GM18508 (cell line): Measurements from ENCODE around the gene MYO1E.
"Not testable (repeated sequence)": the region's sequence is repeated elsewhere in the genome, so short reads cannot be mapped to it uniquely, and the experiment has no call there.

Source experiments
- ATAC-seq: cut with Tn5 transposase; IDR thresholded peaks from one replicate; pipeline ENCODE4 v1.9.1; 2021; ENCODE audit warnings: moderate number of reproducible peaks; ENCODE audit not compliant: insufficient read depth, unreplicated experiment

The MYO1E gene

GRCh38 chr15:59153466-59153865 lies 219.2 kb downstream of the MYO1E start:
- no peak for ATAC-seq

DNA sequence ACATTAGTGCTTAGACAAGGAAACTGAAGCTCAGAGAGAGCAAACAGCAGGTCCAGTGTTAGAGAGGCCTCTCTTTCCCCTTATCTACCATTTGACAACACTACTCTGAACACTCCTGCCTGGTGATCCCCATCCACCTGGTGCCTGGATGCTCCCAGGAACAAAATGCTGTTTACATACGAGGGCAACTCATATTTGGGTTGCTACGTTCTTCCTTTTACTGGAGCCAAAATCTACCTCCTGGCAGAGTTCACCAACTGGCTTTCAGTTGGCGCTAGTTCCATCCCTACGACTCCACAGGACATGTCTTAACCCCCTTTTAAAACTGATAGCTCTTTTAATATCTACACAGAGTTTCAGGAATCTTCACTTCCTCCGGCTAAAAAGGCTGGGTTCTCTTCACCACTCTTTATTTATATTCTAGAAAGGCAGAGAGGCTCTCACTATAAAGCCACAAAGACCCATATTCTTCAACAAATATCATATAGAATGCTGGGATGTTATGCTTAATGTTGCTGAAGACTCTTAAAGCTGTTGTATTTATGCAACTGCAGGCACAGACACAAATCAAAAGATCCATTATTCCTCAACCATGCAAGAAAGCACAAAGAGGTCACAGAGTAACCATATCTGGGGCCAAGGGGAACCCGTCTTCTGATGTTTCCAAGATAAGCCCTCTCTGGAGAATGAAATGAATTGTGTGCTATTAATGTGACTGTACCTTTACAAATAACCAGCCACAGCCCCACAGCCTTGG lies 219.8 kb downstream of the MYO1E start:
- no peak for ATAC-seq

DNA sequence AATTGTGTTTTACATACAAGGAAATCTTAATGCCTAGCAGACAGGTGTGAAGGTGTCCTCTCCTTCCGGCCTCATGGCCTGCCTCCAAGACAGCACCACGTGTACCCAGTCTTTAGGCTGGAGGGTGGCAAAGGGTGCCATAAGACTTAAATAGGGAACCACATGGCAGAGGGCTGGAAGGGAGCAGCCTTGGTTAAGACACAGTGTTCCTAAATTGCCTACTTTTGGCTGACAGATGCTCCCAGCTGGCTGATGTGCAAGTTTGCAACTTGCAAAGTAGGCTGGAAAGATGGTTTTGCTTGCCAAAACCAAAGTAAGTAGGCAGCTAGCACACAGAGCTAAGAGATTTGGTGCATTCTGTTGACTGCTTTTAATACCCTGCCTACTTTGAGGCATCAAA lies 222.5 kb downstream of the MYO1E start:
- no peak for ATAC-seq

DNA sequence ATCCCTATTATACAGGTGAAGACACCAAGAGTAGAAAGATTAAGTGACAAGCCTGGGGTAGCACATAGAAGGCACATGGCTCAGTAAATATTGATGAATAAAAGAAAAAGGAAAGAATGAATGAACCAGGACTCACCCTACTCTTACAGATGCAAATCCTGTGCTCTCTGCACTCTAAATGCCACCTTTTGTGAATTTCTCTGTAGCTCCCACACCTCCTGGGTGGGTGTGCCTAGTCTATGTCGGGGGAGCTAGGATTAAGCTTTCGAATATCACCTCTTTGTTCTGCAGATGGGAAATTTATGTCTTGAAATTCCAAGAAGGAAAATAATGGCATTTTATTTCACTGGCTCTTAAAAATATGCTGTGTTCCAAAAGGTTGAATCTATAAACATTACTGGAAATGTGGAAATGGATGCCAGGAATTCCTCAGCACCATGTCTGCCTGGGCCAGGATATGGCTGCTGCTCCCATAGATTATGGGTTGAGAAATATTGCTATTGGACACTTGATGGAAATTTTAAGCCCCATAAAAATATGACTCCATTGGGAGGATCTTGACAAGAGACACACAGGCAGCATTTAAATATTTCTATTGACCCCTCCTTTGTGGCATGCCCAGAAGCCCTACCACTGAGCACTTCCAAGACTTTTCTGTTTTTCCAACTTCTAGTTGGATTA lies 224.4 kb downstream of the MYO1E start:
- no peak for ATAC-seq

DNA sequence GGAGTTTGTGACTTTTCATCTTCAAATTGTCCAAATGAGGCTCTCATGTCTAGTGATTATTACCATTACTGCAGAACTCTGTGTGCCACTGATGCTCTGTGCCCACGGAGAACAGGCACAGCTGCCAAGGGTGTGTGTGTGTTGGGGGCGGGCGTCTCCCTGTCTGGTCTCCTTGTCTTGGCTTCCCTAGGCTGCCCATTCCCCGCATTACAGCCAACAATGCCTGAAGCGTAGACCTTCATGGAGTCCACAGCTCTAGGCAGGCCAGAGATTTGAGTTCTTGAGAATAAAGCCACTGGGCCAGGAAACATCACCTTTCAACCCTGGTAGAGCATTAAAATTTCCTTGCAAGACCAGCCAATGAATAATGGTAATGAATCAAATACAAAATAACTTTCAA lies 225.0 kb downstream of the MYO1E start:
- ATAC-seq = no peak

- not testable (repeated sequence) for ATAC-seq
Measured at GRCh38 chr15:59144594-59144993, 228.1 kb downstream of the MYO1E start.

DNA sequence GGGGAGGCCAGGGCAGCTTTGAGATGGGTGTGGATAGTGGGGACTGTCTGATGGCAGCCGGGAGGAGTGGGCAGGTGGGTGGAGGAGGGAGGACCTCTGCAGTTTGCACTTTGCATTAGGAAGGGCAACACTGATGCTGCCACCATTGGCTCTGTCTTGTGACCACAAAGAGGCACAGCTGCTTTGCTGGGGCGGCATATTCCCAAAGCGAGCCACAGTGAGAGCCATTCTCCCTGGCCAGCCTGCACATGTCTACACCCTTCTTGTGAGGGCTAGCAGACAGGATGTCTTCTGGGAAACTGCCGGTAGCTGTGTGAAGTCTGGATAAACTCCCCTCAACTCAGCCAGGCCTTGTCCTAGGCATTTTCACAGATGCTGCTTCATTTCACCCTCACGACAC lies 229.4 kb downstream of the MYO1E start:
- no peak for ATAC-seq

DNA sequence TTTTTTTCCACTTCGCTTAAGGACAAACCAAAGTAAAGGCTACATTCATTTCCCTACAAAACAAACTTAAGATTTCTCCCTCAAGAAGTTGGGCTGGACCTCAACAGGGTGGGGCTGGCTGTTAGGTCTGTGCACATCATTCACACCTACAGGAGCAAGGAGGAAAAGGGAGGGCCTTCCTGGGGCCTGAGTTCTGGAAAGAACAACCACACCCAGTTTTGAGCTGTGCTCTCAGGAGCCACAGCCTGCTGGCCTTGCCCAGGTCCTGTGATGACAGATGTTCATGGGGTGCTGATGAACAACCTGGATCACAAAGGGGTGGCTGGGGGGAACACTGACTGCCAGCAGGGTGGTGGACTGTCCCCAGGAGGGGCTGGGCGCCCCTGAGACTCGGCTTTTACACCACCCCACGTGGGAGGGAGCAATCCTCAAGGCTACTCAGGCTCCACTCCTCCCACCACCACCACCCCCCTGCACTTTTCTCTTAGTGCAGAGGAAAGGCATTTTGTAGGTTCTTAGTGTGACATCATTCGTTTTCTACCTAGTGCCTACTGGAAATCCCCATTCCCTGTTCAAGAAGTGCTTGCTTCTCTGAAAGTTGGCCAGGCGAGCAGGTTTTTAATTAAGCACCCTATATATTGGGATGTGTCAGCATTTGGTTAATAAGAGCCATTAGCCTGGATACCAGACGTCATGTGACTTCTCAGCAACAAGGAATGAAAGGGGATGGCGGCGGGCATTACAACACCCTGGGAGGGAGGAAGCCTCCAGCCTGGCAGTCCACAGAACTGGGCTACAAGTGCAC lies 232.0 kb downstream of the MYO1E start:
- no peak for ATAC-seq

DNA sequence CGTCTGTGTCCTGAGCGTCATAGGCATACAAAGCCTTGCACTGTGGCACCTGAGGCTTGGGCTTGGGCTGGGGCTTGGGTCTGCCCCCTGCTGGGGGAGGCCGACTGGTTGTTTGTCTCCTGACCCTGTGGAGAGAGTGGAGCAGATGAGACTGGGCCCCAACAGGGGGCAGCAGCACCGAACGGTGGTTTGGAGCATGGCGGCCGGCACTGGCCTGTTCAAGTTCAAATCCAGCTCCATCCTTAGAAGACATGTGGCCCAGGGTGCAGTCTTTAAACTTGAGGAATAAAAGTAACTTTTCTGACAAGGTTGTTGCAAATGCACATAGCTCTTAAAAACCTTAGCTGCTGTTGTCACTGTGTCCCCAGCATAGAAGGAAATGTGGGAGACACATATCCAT lies 234.4 kb downstream of the MYO1E start:
- ATAC-seq = no peak

DNA sequence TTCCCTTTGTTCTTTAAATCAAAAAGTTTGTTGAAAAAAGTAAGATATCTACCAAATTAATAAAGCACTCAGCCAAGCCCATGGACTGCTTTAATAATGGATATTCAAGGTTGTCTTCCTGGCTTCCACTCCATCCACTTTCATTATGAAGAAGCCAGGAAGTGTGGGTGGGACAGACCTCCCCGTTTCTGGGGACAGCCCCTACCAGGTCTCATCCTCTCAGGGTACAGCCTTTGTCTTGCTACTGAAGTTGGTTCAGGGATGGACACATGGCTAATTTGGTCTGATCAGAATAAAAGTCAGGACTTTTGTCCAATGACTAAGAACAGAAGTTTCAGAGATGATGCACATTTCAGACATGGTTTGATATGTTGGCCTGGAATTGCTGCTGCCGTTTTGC lies 235.1 kb downstream of the MYO1E start:
- ATAC-seq = no peak

DNA sequence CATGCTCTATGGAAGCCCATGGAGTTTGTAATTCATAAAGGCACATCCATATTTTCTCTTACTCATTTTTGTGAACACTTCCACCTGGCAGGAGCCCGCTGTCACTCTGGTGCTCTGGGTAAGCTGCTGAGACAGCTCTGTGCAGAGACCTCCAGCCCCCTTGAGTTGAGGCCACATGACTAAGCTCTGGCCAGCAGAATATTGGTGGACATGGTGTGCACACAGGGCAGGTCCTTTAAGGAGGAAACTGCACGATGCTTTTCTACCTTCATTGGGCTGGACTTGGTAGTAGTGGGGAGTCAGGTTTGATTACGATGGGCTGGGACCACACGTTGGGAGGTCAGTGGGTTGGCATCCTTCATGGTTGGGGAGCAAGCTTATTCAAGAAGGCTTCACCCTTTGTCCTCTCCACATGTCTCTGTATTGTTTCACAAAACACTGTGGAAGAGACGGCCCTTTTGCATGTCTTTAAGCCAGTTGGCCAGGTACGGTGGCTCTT lies 238.7 kb downstream of the MYO1E start:
- ATAC-seq = no peak

DNA sequence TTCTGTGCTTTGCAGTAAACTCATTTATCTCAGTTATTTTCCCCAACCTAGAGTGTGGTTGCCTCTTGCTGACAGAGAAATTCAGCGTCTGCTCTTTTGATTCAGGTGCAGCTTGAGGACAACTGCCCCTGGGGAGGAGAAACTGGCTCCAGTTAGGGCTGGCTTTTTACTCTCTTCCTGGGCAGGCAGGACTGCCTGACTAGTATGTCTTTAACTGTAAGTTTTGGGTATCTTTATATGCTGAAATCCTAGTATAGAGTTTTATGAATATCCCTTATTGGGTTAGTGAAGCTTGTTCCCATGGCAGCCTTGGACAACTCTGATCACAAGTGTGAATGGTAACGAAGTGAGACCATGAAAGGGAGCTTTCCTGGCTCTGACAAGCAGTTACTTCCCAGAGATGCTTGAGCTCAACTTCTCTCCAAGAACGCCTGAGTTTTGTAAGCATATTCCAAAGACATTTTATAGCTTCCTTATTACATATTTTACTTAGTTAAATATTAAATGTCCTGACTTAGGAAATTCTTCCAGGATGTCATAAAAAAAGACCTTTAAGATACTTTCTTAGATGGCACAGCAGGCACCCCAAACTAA lies 240.6 kb downstream of the MYO1E start:
- ATAC-seq = no peak

DNA sequence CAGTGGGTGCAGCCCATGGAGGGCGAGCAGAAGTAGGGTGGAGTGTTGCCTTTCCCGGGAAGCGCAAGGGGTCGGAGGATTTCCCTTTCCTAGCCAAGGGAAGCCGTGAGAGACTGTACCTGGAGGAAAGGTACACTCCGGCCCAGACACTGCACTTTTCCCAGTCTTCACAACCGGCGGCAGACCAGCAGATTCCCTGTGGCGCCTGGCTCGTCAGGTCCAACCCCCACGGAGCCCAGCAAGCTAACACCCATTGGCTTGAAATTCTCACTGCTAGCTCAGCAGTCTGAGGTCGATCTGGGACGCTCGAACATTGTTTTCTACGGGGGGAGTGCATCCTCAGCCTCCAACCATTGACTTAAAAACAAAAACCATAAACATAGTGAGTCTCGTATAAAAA lies 241.2 kb downstream of the MYO1E start:
- ATAC-seq = no peak

GRCh38 chr15:59127255-59127654 lies 245.4 kb downstream of the MYO1E start:
- not testable (repeated sequence) for ATAC-seq

GRCh38 chr15:59125683-59126082 lies 247.0 kb downstream of the MYO1E start:
- not testable (repeated sequence) for ATAC-seq

- ATAC-seq = no peak
Measured at GRCh38 chr15:59124261-59124660, 248.4 kb downstream of the MYO1E start.

DNA sequence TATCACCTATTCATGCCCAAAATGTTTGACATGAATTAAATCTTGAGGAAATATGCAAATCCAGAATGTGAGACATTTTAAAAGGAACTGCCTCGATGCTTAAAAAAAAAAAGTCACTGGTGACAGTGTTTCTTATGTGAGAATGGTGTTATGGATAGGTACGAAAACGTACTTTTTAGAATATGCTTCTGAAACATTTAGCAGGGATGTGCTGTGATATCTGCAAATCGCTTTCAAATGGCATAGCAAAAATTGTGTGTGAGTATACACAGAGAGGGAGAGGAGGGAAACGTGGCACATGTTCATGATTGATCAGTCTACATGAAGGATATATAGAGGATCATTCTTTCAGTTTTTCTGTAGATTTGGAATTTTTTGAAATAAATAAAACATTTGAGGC lies 251.7 kb downstream of the MYO1E start:
- ATAC-seq = no peak

DNA sequence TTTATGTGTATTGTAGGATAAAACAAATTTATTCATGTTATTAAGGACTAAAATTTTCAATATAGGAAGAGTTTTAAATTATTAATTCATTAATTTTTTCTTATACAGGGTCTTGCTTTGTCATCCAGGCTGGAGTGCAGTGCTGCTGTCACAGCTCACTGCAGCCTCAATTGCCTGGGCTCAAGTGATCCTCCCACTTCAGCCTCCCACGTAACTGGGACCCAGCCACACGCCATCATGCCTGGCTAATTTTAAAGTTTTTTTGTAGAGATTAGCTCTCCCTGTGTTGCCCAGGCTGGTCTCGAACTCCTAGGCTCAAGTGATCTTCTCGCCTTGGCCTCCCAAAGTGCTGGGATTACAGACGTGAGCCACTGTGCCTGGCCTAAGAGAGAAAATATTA lies 253.0 kb downstream of the MYO1E start:
- no peak for ATAC-seq

DNA sequence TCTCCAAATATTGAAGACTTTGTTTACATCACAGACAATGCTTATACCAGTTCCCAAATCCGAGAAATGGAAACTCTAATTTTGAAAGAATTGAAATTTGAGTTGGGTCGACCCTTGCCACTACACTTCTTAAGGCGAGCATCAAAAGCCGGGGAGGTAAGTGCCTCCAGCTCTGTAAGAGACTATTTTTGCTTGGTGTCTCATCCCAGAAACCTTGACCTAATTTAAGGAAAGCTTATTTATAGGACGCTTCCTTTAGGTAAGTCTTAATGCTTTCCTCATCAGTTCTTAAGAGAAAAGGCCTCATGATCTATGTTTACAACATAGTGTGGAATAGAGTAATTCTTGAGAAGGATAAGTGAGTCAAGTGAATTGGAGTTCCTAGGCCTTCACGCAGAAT lies 255.9 kb downstream of the MYO1E start:
- no peak for ATAC-seq

DNA sequence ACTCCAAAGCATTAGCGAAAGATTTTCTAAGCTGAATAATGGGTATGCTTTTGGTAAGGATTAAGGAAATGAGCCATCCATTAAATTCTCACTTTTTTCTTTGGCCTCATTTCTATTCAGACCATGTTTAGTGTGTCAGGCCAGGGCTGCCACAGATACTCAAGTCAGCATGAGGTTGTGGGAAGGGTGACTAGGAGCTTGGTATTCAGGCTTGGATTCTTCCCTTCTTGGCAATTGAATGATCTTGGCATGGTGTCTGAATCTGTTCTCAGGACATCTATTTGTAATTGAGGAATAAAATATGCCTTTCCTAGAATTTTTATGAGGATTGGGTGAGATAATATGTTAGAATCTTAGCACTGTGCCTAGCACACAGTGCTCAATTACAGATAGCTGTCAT lies 256.5 kb downstream of the MYO1E start:
- ATAC-seq = no peak

DNA sequence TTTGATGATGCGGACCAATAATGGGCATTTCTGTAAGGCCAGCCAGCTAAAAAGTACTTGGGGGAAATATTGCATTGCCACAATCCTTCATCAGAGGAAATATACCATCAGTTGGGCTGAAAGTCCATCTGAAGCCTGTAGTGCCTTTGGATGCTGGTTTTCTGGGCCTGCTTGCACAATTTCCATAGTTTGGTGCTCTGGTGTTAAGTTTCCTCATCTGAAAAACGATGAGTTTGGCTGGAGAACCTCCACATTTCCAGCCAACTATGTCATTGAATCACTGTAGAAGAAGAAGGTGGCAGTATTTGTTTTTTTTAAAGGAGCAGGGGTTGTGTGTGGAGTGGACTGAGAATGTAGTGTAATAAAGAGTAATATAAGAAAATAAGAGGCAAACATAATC lies 257.6 kb downstream of the MYO1E start:
- no peak for ATAC-seq
